T-cell (primary cell): Measurements from ENCODE around the gene SORCS1. TPM values are rescaled to one million over a fixed set of nuclear protein-coding genes. Genes with fewer than 3 reads are reported as not detected.

Experiments
- ATAC-seq, 4 experiments: fragments of 200-7000 bp in 3 of 4; fragments of 150-1000 bp in 1 of 4; cut with Tn5 transposase; replicated peaks in 1 of 4; 1 replicate in 3 of 4; 2 replicates in 1 of 4; pipeline ENCODE4 v1.10.0; 2021; ENCODE audit warnings: moderate library complexity in 3 of 4, mild to moderate bottlenecking in 2 of 4, moderate number of reproducible peaks in 1 of 4
- CTCF ChIA-PET, 2 donors: fragments of 300-600 bp; sonication (Branson Sonifier 250); formaldehyde crosslinking; loops; one replicate each; lab custom pipeline; 2022; ENCODE audit warnings: antibody characterized with exemption in 2 of 2; lab: Charles Lee
- POLR2A ChIA-PET, 2 donors: fragments of 300-600 bp; sonication (Branson Sonifier 250); formaldehyde crosslinking; loops; one replicate each; lab custom pipeline; 2022; ENCODE audit warnings: antibody characterized with exemption in 2 of 2; lab: Charles Lee
- DNase-seq, 35 experiments: peaks; one replicate each; pipeline versions ENCODE4 v3.0.0 to v3.0.0-alpha.2; 2013 to 2023
- H3K27ac ChIP-seq: one replicate; pipeline ENCODE4 v1.5.1; 2013; ENCODE audit warnings: low read length
- H3K27me3 ChIP-seq, 2 experiments: replicated peaks in 1 of 2; 1 replicate in 1 of 2; 2 replicates in 1 of 2; pipeline versions ENCODE4 v1.6.1 to v1.7.0; 2013; ENCODE audit warnings: low read length in 1 of 2, mixed read lengths in 1 of 2; ENCODE audit not compliant: control insufficient read depth in 2 of 2, insufficient read depth in 2 of 2; ENCODE audit errors: extremely low read depth in 1 of 2
- H3K36me3 ChIP-seq, 2 donors: 1 replicate in 1 of 2; 2 replicates in 1 of 2; pipeline versions ENCODE4 v1.6.1 to v1.7.0; 2013; ENCODE audit warnings: low read length in 1 of 2; ENCODE audit not compliant: control insufficient read depth in 2 of 2, insufficient read depth in 1 of 2; ENCODE audit errors: extremely low read depth in 1 of 2
- H3K4me1 ChIP-seq, 2 experiments: 1 replicate in 1 of 2; 2 replicates in 1 of 2; pipeline versions ENCODE4 v1.6.1 to v1.7.0; 2013; ENCODE audit warnings: low read length in 2 of 2, mixed read lengths in 1 of 2; ENCODE audit not compliant: insufficient read depth in 2 of 2, control insufficient read depth in 1 of 2; ENCODE audit errors: extremely low read depth in 1 of 2
- H3K4me3 ChIP-seq, 2 donors: 1 replicate in 1 of 2; 2 replicates in 1 of 2; pipeline versions ENCODE4 v1.5.1 to v1.7.0; 2013; ENCODE audit warnings: mild to moderate bottlenecking in 2 of 2, low read length in 1 of 2, moderate library complexity in 1 of 2; ENCODE audit not compliant: control insufficient read depth in 1 of 2; ENCODE audit errors: extremely low read depth in 1 of 2
- H3K9me3 ChIP-seq: 2 replicates; pipeline ENCODE4 v1.7.0; 2013
- H3K27ac Mint-ChIP-seq, 2 donors: one replicate each; pipeline ENCODE4 v1.8.0; 2020 to 2021; ENCODE audit warnings: mild to moderate bottlenecking in 2 of 2, mixed read lengths in 2 of 2
- H3K27me3 Mint-ChIP-seq, 2 donors: one replicate each; pipeline ENCODE4 v1.8.0; 2021 to 2022; ENCODE audit warnings: mixed read lengths in 2 of 2
- H3K36me3 Mint-ChIP-seq: one replicate; pipeline ENCODE4 v1.8.0; 2021; ENCODE audit warnings: mixed read lengths
- H3K4me1 Mint-ChIP-seq, 3 donors: one replicate each; pipeline ENCODE4 v1.8.0; 2020 to 2022; ENCODE audit warnings: mixed read lengths in 3 of 3, mild to moderate bottlenecking in 1 of 3
- H3K4me3 Mint-ChIP-seq, 3 donors: one replicate each; pipeline ENCODE4 v1.8.0; 2020 to 2022; ENCODE audit warnings: mild to moderate bottlenecking in 3 of 3, mixed read lengths in 3 of 3, moderate library complexity in 3 of 3
- H3K9me3 Mint-ChIP-seq, 3 donors: one replicate each; pipeline ENCODE4 v1.8.0; 2020 to 2022; ENCODE audit warnings: mixed read lengths in 3 of 3
- WGBS: methylation state at CpG from one replicate; pipeline ENCODE4 v1.1.5; 2013; ENCODE audit warnings: missing lambda C conversion rate; ENCODE audit not compliant: insufficient coverage; 5-methylcytosine and 5-hydroxymethylcytosine counted together
- total RNA-seq, 35 experiments: library from RNA in 6 of 35; stranded (reverse) in 6 of 35; fragments of 120-200 nt in 1 of 35; gene quantifications; one replicate each; pipeline versions ENCODE4 v1.2.1 to v1.2.4 and lab custom pipeline; 2013 to 2026

The SORCS1 gene
- total RNA-seq, 5 donors from 2014 or later (not counting 1 experiment from before 2014, with no cell fraction given), result not detected

DNA sequence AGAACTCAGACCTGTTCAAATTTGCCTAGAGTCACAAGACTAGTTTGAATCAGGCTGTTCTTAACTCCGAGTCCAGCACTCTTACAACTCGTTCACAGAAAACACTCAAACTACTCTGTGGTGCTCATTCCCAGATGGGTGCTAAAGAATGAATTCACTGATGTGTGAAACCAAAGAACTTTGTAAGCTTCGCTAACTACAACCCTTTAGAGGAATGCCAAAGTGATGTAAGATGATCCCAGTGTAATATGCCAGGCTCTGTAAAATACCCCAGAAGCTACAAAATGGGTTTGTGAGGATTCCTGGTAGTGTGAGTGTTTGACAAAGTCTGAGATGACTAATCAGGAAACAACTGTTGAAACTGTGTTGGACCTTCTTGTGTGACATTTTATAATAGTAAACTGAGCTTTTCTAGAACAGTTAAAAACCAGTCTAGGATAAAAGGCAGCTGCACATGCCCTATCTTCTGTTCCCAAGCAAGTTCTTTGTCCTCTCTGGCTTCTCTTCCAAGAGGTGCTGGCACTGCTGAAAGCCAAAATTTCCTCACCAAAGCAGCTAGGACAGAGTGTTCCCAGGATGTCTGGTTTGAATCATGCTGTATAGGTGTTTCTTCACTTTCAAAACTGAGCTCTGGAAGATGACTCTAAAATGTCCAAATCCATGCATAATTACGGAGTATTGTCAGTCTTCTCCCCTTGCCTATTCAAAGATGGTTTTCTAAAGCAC is 527.6 kb downstream of the SORCS1 start:
- no peaks in the 10 kb centered on the region for H3K27me3 ChIP-seq
- Mint-ChIP-seq H3K4me1 (no peaks in the 10 kb centered on the region), H3K4me3 (no peak overlapping the region), H3K27me3 (no peaks in the 10 kb centered on the region), H3K9me3 (peaks cover 0 to 5% (median 0%) of the 10 kb centered on the region in 3 donors), H3K36me3 (no peaks in the 10 kb centered on the region), H3K27ac (no peak overlapping the region)
- H3K9me3 ChIP-seq, result no peaks in the 10 kb centered on the region
- H3K4me1 ChIP-seq, result no peaks in the 10 kb centered on the region
- POLR2A ChIA-PET, result no interaction called here
- no peak for ATAC-seq
- WGBS, result 100% methylated on average over 1 of the region's 4 CpGs
- H3K36me3 ChIP-seq, result no peaks in the 10 kb centered on the region
- H3K4me3 ChIP-seq, result no peak overlapping the region
- CTCF ChIA-PET, result no interaction called here
- DNase-seq, result no peak
- no peak overlapping the region for H3K27ac ChIP-seq

DNA sequence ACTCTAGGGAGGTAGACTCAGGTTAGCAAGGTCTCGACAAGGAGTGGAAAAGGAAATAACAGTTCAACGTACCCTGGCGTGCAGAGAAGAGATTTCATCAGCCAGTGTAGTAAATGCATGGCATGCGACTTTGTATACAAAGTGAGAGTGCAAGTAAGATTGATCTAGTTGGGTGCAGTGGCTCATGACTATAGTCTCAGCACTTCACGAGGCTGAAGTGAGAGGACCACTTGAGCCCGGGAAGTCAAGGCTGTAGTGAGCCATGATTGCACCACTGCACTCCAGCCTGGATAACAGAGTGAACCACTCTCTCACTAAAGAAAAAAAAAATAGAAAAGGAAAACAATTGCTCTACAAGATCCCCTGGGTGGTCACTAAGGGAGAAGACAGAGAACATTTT is 528.6 kb downstream of the SORCS1 start:
- Histone ChIP-seq H3K27me3 (no peaks in the 10 kb centered on the region), H3K27ac (no peak overlapping the region), H3K4me1 (no peaks in the 10 kb centered on the region), H3K9me3 (no peaks in the 10 kb centered on the region), H3K4me3 (no peak overlapping the region), H3K36me3 (no peaks in the 10 kb centered on the region)
- DNase-seq (no peak), ATAC-seq (no peak)
- no peaks in the 10 kb centered on the region for H3K27me3 Mint-ChIP-seq
- POLR2A ChIA-PET, result no interaction called here
- H3K4me3 Mint-ChIP-seq, result no peak overlapping the region
- H3K4me1 Mint-ChIP-seq, result no peaks in the 10 kb centered on the region
- no peaks in the 10 kb centered on the region for H3K36me3 Mint-ChIP-seq
- 75% methylated on average over 4 of the region's 6 CpGs for WGBS
- no peak overlapping the region for H3K27ac Mint-ChIP-seq
- H3K9me3 Mint-ChIP-seq, result peaks cover 0 to 5% (median 0%) of the 10 kb centered on the region in 3 donors
- CTCF ChIA-PET, result no interaction called here

DNA sequence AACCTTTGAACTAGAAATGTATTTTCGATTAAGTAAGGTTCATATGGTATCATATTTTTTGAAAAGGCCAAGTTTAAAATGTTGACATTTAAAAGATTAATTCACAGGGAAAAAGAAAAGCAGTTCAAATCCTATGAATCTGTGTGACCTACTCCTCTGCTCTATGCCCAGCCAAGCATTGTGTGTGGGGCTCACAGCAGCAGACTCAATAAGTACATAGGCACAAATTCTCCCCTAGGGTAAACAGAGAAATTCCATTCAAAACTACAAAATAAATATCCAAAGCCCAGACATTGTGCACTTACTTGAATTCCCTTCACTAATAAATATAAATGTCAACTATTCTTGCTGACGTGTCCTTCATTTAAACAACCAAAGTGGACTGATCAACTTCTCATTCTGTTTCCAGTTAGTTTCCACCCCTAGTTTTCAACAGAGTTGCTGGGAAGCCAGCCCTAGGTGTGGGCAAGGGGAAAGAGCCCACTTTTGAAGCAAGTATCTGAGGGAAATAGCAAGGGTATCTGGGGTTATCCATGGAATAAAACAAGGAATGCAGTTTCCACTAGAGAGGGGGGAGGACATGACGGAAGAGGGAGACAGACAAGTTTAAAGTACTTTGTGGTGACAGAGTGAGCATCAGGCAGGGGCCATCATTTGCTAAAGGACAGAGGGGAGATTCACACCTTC is 533.3 kb downstream of the SORCS1 start:
- no peaks in the 10 kb centered on the region for H3K36me3 Mint-ChIP-seq
- Histone ChIP-seq H3K4me3 (no peak overlapping the region), H3K27ac (no peak overlapping the region), H3K9me3 (no peaks in the 10 kb centered on the region), H3K4me1 (no peaks in the 10 kb centered on the region), H3K27me3 (no peaks in the 10 kb centered on the region), H3K36me3 (no peaks in the 10 kb centered on the region)
- ATAC-seq (no peak), DNase-seq (no peak)
- POLR2A ChIA-PET, result no interaction called here
- no peak overlapping the region for H3K27ac Mint-ChIP-seq
- H3K27me3 Mint-ChIP-seq, result no peaks in the 10 kb centered on the region
- CTCF ChIA-PET, result interaction anchor here in 1 of 2 donors (1.3 kb wide), 1 partner anchor 13 kb away, joined by 3 read pairs; no protein-coding TSS in a partner anchor
- 90% methylated on average over 2 of the region's 3 CpGs for WGBS
- peaks cover 0 to 5% (median 0%) of the 10 kb centered on the region in 3 donors for H3K9me3 Mint-ChIP-seq
- no peaks in the 10 kb centered on the region for H3K4me1 Mint-ChIP-seq
- H3K4me3 Mint-ChIP-seq, result no peak overlapping the region

DNA sequence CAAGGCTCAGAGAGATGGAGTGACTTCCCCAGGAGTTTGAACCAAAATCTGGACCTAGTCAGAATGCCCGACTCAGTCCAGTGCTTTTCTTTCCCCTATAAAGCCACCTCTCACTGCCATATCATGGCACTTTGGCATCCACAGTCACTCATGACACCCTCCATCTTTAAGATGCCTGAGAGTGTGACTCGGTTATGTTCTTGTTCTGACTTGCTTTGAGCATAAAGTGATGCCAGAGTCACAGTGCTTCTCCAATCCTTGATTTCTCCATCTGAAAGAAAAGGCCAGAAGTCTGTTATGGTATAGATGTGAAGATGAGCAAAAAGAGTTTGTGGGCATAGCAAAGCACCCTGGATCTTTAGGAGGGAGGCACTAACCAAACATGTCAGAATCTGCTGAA is 538.1 kb downstream of the SORCS1 start:
- Histone ChIP-seq H3K9me3 (no peaks in the 10 kb centered on the region), H3K27me3 (no peaks in the 10 kb centered on the region), H3K27ac (no peak overlapping the region), H3K4me3 (no peak overlapping the region), H3K4me1 (no peaks in the 10 kb centered on the region), H3K36me3 (no peaks in the 10 kb centered on the region)
- ChIA-PET POLR2A (no interaction called here), CTCF (no interaction called here)
- peaks cover 0 to 4% of the 10 kb centered on the region in 2 donors for H3K27me3 Mint-ChIP-seq
- no peak overlapping the region for H3K4me3 Mint-ChIP-seq
- WGBS, result 100% methylated on average over 2 of the region's 2 CpGs
- no peaks in the 10 kb centered on the region for H3K9me3 Mint-ChIP-seq
- no peaks in the 10 kb centered on the region for H3K4me1 Mint-ChIP-seq
- no peak for DNase-seq
- H3K27ac Mint-ChIP-seq, result no peak overlapping the region
- no peak for ATAC-seq
- H3K36me3 Mint-ChIP-seq, result no peaks in the 10 kb centered on the region

DNA sequence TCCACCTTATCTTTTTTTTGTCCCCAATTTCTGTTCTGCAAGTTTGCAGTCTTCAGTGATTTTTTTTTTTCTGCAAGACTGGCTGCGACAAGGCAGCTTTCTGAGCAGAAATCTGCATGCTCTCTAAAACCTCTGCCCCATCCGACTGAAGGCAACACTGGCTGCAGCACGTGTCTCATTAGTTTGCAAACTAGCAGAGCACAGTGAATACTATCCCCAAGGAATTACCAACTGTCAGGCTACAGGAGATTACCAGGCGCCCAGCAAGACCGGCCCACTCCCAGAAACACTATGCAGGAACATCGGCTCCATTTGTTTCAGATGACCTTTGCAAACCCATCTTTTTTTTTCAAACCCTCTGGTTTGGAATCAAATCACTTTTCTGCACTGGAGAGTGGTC is 538.8 kb downstream of the SORCS1 start:
- ATAC-seq, result no peak
- Histone ChIP-seq H3K4me3 (no peak overlapping the region), H3K4me1 (no peaks in the 10 kb centered on the region), H3K9me3 (no peaks in the 10 kb centered on the region), H3K36me3 (no peaks in the 10 kb centered on the region), H3K27ac (no peak overlapping the region), H3K27me3 (no peaks in the 10 kb centered on the region)
- Mint-ChIP-seq H3K27ac (no peak overlapping the region), H3K27me3 (peaks cover 0 to 4% of the 10 kb centered on the region in 2 donors), H3K9me3 (no peaks in the 10 kb centered on the region), H3K4me1 (no peaks in the 10 kb centered on the region), H3K36me3 (no peaks in the 10 kb centered on the region), H3K4me3 (no peak overlapping the region)
- no peak for DNase-seq
- CTCF ChIA-PET, result interaction anchor here in 1 of 2 donors (0.6 kb wide), 1 partner anchor 48 kb away, joined by 5 read pairs; no protein-coding TSS in a partner anchor
- POLR2A ChIA-PET, result no interaction called here
- WGBS, result 62% methylated on average over 4 of the region's 6 CpGs

DNA sequence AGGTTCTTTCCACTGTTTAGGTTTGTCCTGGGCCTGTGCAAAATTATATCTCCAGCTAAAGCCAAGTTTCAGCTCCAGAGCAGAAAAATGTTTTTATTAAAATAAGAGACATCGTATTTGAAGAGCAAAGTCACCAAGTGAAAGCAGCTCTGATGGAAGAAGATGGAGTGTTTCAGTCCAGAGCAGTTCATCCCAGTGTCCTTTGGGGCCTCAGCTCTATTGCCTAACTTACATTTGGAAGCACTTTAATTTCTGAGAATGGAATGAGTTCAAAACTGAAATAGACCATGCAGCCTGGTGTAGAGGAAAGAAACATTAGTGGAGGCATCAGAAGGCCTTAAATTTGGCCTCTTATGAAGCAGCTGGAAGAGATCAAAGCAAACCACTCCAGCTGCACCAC is 545.2 kb downstream of the SORCS1 start:
- no peaks in the 10 kb centered on the region for H3K4me1 Mint-ChIP-seq

More for the DNA sequence above, 545.2 kb downstream of the SORCS1 start:
- ATAC-seq (no peak), DNase-seq (no peak)
- 55% methylated on average over 1 of the region's 1 CpG for WGBS
- no peaks in the 10 kb centered on the region for H3K36me3 ChIP-seq
- no peaks in the 10 kb centered on the region for H3K27me3 ChIP-seq
- H3K4me3 ChIP-seq, result no peak overlapping the region
- H3K27ac ChIP-seq, result no peak overlapping the region
- Mint-ChIP-seq H3K4me3 (no peak overlapping the region), H3K9me3 (no peaks in the 10 kb centered on the region), H3K27me3 (peaks cover 0 to 4% of the 10 kb centered on the region in 2 donors), H3K36me3 (no peaks in the 10 kb centered on the region), H3K27ac (no peak overlapping the region)
- H3K9me3 ChIP-seq, result no peaks in the 10 kb centered on the region
- POLR2A ChIA-PET, result no interaction called here
- H3K4me1 ChIP-seq, result no peaks in the 10 kb centered on the region
- CTCF ChIA-PET, result no interaction called here
